ENCODE measurements around the gene SCAANT1. TPM values are rescaled to one million over a fixed set of nuclear protein-coding genes. Genes with fewer than 3 reads are reported as not detected.

SCAANT1 gene
- total and polyA plus RNA-seq, 2 experiments from 2014 or later: 1.1 TPM; not detected in 1

DNA sequence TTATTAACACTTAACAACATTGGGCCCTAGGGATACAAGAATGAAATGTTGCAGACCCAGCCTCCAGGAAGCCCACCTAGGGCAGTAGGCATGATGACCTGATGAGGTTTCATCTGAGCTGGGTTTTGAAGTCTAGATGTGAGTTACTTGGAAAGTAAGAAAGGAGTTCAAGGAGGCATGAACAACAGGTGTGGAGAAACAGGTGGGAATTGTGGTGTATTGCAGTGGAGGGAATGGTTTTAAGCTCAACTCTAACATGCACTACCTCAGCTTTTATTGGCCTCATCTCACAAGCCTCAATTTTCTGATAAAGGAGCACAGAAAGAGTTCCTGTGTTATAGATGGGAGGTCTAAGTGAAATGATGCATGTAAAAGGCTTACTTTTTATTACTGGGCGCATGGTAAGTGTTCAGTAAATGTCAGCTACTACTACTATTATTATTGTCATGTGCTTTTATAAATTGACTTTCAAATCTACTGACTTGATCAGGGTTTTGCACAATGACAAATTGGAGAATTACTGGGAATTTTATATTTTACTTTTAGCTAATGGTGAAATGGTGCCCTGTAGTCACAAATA, 19.3 kb downstream of the SCAANT1 start:
- H3K4me1 ChIP-seq (ENCODE audit: insufficient read depth): no peaks in the 10 kb centered on the region
- H3K4me2 ChIP-seq: no peak overlapping the region
- no peak for TF ChIP-seq EZH2 (IDR thresholded peaks at IDR 0.05; ENCODE audit: borderline replicate concordance)
- no peak for DNase-seq (ENCODE audit: low spot score)
- H3K9me3 ChIP-seq (ENCODE audit: low read depth): no peaks in the 10 kb centered on the region
- H3K9me2 ChIP-seq (replicated peaks; ENCODE audit: insufficient read depth): no peaks in the 10 kb centered on the region
- H4K20me1 ChIP-seq (ENCODE audit: insufficient read depth, poor library complexity, severe bottlenecking): peaks cover 5% of the 10 kb centered on the region
- H2AFZ ChIP-seq: no peak overlapping the region
- H3K27ac ChIP-seq: no peak overlapping the region
- H3K27me3 ChIP-seq: no peaks in the 10 kb centered on the region
- WGBS (ENCODE audit: low lambda C conversion rate, missing lambda C conversion rate): 92% methylated on average over 1 of the region's 1 CpG
- H3K4me3 ChIP-seq: no peak overlapping the region
- no peaks in the 10 kb centered on the region for H3K36me3 ChIP-seq (replicated peaks; ENCODE audit: insufficient read depth, low read depth)
- peaks cover 26% of the 10 kb centered on the region for H3K79me2 ChIP-seq

DNA sequence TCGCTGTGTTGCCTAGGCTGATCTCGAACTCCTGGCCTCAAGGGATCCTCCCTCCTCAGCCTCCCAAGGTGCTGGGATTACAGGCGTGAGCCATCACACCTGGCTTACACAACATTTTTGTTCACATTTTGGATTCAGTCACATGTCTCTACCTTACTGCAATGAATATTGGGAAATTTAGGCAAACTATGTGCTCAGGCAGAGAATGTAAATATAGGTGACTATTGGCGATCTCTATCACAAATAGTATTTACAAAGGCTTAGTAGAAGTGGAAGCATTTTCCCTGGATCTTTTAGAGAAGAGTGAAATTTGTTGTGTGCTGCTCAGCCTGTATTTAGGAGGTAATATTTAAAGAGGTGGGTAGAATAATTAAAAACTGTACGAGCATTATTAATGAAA, 20.7 kb downstream of the SCAANT1 start:
- 89% methylated on average over 5 of the region's 5 CpGs for WGBS (ENCODE audit: low lambda C conversion rate, missing lambda C conversion rate)
- no peaks in the 10 kb centered on the region for H3K9me2 ChIP-seq (replicated peaks; ENCODE audit: insufficient read depth)
- no peaks in the 10 kb centered on the region for H3K27me3 ChIP-seq
- DNase-seq (ENCODE audit: low spot score): no peak
- H3K4me3 ChIP-seq: no peak overlapping the region
- no peak overlapping the region for H3K4me2 ChIP-seq
- H3K4me1 ChIP-seq (ENCODE audit: insufficient read depth): no peaks in the 10 kb centered on the region
- H3K9me3 ChIP-seq (ENCODE audit: low read depth): no peaks in the 10 kb centered on the region
- no peak overlapping the region for H3K27ac ChIP-seq
- H3K36me3 ChIP-seq (replicated peaks; ENCODE audit: insufficient read depth, low read depth): no peaks in the 10 kb centered on the region
- H3K79me2 ChIP-seq: peaks cover 32% of the 10 kb centered on the region
- TF ChIP-seq EZH2 (IDR thresholded peaks at IDR 0.05; ENCODE audit: borderline replicate concordance) (no peak), EZH2phosphoT487 (IDR thresholded peaks at IDR 0.05; ENCODE audit: low read depth, severe bottlenecking, unreplicated experiment) (no peak)
- TF ChIP-seq, protein P1, sequence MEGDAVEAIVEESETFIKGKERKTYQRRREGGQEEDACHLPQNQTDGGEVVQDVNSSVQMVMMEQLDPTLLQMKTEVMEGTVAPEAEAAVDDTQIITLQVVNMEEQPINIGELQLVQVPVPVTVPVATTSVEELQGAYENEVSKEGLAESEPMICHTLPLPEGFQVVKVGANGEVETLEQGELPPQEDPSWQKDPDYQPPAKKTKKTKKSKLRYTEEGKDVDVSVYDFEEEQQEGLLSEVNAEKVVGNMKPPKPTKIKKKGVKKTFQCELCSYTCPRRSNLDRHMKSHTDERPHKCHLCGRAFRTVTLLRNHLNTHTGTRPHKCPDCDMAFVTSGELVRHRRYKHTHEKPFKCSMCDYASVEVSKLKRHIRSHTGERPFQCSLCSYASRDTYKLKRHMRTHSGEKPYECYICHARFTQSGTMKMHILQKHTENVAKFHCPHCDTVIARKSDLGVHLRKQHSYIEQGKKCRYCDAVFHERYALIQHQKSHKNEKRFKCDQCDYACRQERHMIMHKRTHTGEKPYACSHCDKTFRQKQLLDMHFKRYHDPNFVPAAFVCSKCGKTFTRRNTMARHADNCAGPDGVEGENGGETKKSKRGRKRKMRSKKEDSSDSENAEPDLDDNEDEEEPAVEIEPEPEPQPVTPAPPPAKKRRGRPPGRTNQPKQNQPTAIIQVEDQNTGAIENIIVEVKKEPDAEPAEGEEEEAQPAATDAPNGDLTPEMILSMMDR (IDR thresholded peaks at IDR 0.05; ENCODE audit: poor library complexity): no peak
- no peaks in the 10 kb centered on the region for H4K20me1 ChIP-seq (ENCODE audit: insufficient read depth, poor library complexity, severe bottlenecking)
- H2AFZ ChIP-seq: no peak overlapping the region

DNA sequence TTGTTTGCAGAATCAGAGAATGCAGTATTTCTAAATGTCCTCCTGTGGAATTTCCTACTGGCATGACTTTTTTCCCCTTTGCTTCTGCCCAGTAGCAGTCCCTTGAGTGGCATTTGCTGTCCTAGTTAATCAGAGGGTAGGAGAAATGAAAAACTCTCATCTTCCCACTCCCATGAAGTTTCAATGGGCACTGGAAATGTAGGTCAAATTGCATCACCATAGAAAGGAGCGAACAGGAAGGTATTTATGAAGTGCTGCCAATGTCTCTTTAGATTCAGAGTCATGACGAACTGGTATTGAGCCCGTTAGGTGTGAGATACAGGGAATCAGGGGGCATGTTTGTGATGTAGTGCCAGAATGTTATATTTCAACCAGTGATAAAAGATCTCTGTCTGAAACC, 25.3 kb downstream of the SCAANT1 start:
- no peak overlapping the region for H3K4me2 ChIP-seq
- no peak overlapping the region for H3K4me3 ChIP-seq
- no peaks in the 10 kb centered on the region for H3K36me3 ChIP-seq (replicated peaks; ENCODE audit: insufficient read depth, low read depth)
- H3K9me3 ChIP-seq (ENCODE audit: low read depth): no peaks in the 10 kb centered on the region
- TF ChIP-seq EZH2phosphoT487 (IDR thresholded peaks at IDR 0.05; ENCODE audit: low read depth, severe bottlenecking, unreplicated experiment) (no peak), EZH2 (IDR thresholded peaks at IDR 0.05; ENCODE audit: borderline replicate concordance) (no peak)
- TF ChIP-seq, protein P1 (IDR thresholded peaks at IDR 0.05; ENCODE audit: poor library complexity): no peak
- H3K79me2 ChIP-seq: peaks cover 55% of the 10 kb centered on the region
- H3K4me1 ChIP-seq (ENCODE audit: insufficient read depth): no peaks in the 10 kb centered on the region
- no peaks in the 10 kb centered on the region for H3K27me3 ChIP-seq
- DNase-seq (ENCODE audit: low spot score): no peak
- no peaks in the 10 kb centered on the region for H4K20me1 ChIP-seq (ENCODE audit: insufficient read depth, poor library complexity, severe bottlenecking)
- H3K27ac ChIP-seq: no peak overlapping the region
- H2AFZ ChIP-seq: no peak overlapping the region
- 95% methylated on average over 3 of the region's 3 CpGs for WGBS (ENCODE audit: low lambda C conversion rate, missing lambda C conversion rate)
- H3K9me2 ChIP-seq (replicated peaks; ENCODE audit: insufficient read depth): no peaks in the 10 kb centered on the region

DNA sequence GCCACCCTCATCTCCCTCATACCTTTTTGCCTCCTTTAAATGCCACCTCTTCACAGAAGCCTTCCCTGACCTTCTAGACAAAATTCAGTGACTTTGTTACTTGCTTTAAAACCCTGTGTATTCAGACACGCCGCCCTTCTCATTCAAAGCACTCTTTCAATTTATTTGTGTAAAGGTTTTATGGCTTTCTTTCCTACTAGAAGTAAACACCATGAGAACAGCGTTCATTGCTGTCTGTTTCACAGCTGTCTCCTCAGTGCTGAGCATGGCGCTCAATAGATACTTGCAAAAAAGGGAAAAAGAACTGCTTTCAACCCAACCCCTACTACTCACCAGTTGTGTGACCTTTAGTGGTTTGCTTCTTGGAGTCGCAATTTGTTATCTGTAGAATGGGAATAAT, 31.5 kb downstream of the SCAANT1 start:
- DNase-seq (ENCODE audit: low spot score): no peak
- H3K4me3 ChIP-seq: no peak overlapping the region
- peaks cover 16% of the 10 kb centered on the region for H3K4me1 ChIP-seq (ENCODE audit: insufficient read depth)
- no peaks in the 10 kb centered on the region for H3K27me3 ChIP-seq
- WGBS (ENCODE audit: low lambda C conversion rate, missing lambda C conversion rate): 63% methylated on average over 5 of the region's 5 CpGs
- no peak overlapping the region for H3K4me2 ChIP-seq
- no peaks in the 10 kb centered on the region for H3K36me3 ChIP-seq (replicated peaks; ENCODE audit: insufficient read depth, low read depth)
- peaks cover 25% of the 10 kb centered on the region for H4K20me1 ChIP-seq (ENCODE audit: insufficient read depth, poor library complexity, severe bottlenecking)
- H2AFZ ChIP-seq: no peak overlapping the region
- H3K9me2 ChIP-seq (replicated peaks; ENCODE audit: insufficient read depth): no peaks in the 10 kb centered on the region
- TF ChIP-seq EZH2phosphoT487 (IDR thresholded peaks at IDR 0.05; ENCODE audit: low read depth, severe bottlenecking, unreplicated experiment) (no peak), EZH2 (IDR thresholded peaks at IDR 0.05; ENCODE audit: borderline replicate concordance) (no peak)
- TF ChIP-seq, protein P1 (IDR thresholded peaks at IDR 0.05; ENCODE audit: poor library complexity): no peak
- H3K79me2 ChIP-seq: peaks cover 92% of the 10 kb centered on the region
- H3K27ac ChIP-seq: no peak overlapping the region
- no peaks in the 10 kb centered on the region for H3K9me3 ChIP-seq (ENCODE audit: low read depth)

Measured in hepatocyte (in vitro differentiated cells).